ENCODE data around the gene TNS1.

GRCh38 chr2:217999595-217999959, 3.2 kb downstream of the TNS1 start:
- TF ChIP-seq CTCF (IDR thresholded peaks at IDR 0.05) (no peak), POLR2A (IDR thresholded peaks at IDR 0.05) (no peak)

Measured in Peyer's patch (tissue), 4 donors.